Measurements from ENCODE around the gene UBE2I. TPM values are rescaled to one million over a fixed set of nuclear protein-coding genes. Genes with fewer than 3 reads are reported as not detected.
A peak's percentile ranks its signal among the peaks of the same experiment; 100 is the strongest.

UBE2I gene
- total RNA-seq, 1 donor from 2014 or later, result 105 TPM

DNA sequence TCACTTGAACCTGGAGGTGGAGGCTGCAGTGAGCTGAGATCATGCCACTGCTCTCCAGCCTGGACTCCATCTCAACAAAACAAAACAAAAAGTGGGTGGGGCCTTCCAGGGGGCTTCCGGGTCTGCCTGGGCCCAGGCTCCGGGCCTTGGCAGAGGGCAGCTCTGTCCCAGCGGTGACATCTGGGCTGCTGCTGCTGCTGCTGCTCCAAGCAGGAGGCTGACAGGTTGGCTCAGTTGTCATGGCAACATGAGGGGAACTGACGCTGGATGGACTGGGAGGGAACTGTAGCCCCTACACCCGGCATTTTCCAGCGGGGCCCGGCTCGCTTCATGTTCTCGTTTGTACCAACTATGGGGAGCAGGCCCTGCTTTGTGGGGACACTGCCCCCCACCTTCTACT is 28.1 kb downstream of the UBE2I start:
- DNase-seq (ENCODE audit: low spot score), result no peak
- Mint-ChIP-seq H3K27ac (ENCODE audit: unreplicated experiment) (no peak overlapping the region), H3K9me3 (ENCODE audit: low read depth) (no peaks in the 10 kb centered on the region), H3K27me3 (ENCODE audit: low read depth) (peaks cover 20% of the 10 kb centered on the region), H3K36me3 (ENCODE audit: low read depth) (no peaks in the 10 kb centered on the region), H3K4me1 (ENCODE audit: low read depth) (peaks cover 6% of the 10 kb centered on the region), H3K4me3 (ENCODE audit: unreplicated experiment) (no peak overlapping the region)
- TF ChIP-seq, protein P1, sequence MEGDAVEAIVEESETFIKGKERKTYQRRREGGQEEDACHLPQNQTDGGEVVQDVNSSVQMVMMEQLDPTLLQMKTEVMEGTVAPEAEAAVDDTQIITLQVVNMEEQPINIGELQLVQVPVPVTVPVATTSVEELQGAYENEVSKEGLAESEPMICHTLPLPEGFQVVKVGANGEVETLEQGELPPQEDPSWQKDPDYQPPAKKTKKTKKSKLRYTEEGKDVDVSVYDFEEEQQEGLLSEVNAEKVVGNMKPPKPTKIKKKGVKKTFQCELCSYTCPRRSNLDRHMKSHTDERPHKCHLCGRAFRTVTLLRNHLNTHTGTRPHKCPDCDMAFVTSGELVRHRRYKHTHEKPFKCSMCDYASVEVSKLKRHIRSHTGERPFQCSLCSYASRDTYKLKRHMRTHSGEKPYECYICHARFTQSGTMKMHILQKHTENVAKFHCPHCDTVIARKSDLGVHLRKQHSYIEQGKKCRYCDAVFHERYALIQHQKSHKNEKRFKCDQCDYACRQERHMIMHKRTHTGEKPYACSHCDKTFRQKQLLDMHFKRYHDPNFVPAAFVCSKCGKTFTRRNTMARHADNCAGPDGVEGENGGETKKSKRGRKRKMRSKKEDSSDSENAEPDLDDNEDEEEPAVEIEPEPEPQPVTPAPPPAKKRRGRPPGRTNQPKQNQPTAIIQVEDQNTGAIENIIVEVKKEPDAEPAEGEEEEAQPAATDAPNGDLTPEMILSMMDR (IDR thresholded peaks at IDR 0.05), result no peak

DNA sequence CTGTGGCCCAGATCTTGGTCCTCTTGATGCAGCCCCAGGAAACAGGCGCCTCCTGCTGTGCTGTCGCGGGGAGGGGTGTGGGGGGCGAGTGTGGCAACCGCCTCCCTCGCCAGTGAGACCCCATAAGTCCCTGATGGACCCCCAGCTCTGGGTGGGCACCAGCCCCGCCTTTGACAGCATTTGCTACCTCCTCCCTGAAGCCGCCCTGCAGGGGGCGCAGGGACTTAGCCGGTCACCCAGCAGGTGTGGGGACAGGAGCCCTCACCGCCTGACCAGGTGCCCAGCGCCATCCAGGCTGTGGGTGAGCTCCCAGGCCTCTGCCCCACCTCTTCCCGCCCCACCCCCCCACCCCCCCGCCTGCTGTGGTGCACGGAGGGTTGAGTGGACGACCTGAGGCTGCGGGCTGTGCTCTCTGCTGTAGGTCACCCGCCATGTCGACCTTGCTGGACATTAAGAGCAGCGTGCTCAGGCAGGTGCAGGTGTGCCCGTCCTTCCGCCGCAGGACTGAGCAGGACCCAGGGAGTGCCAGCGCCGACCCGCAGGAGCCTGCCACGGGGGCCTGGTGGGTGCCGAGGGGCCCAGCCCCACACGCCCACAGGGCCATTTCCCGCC is 28.8 kb downstream of the UBE2I start:
- TF ChIP-seq, protein P1 (IDR thresholded peaks at IDR 0.05), result peak; percentile 75
- H3K9me3 Mint-ChIP-seq (ENCODE audit: low read depth), result no peaks in the 10 kb centered on the region
- H3K27me3 Mint-ChIP-seq (ENCODE audit: low read depth), result peaks cover 19% of the 10 kb centered on the region
- no peak for DNase-seq (ENCODE audit: low spot score)
- H3K27ac Mint-ChIP-seq (ENCODE audit: unreplicated experiment), result no peak overlapping the region
- H3K4me3 Mint-ChIP-seq (ENCODE audit: unreplicated experiment), result no peak overlapping the region
- H3K4me1 Mint-ChIP-seq (ENCODE audit: low read depth), result peaks cover 10% of the 10 kb centered on the region
- no peaks in the 10 kb centered on the region for H3K36me3 Mint-ChIP-seq (ENCODE audit: low read depth)

DNA sequence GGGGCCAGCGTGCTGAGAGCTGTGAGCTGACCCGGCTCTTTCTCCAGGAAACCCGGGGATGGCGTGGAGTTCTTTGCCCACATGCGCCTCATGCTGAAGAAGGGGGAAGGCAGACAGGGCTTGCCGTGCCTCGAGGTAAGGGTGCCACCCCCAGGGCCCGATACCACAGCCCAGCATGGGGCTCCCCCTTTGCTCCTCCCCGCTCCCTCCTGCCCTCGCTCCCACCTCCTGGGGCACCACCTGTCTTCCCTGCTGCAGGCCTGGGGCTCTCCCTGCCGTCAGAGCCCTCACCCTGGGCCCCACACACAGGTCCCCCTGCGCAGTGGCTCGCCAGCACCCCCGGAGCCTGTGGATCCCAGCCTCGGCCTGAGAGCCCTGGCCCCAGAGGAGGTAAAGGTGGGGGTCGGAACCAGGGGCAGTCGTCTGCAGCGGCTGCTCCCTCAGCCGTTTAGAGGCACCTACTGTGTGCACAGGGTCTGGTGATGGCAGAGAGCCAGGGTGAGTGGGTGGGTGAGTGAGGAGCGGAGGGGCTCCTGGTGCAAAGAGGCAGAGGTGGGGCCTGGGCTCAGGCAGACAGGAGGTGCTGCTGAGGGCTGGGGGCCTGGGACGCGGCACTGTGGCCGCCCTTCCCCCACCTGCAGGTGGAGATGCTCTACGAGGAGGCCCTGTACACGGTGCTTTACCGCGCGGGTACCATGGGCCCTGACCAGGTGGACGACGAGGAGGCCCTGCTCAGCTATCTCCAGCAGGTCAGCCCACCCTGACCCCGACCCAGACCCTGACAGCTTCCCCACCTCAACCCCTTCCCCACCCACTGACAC is 29.6 kb downstream of the UBE2I start:
- peaks cover 14% of the 10 kb centered on the region for H3K4me1 Mint-ChIP-seq (ENCODE audit: low read depth)
- TF ChIP-seq, protein P1 (IDR thresholded peaks at IDR 0.05), result no peak
- H3K4me3 Mint-ChIP-seq (ENCODE audit: unreplicated experiment), result no peak overlapping the region
- no peak for DNase-seq (ENCODE audit: low spot score)
- H3K27me3 Mint-ChIP-seq (ENCODE audit: low read depth), result peaks cover 19% of the 10 kb centered on the region
- H3K36me3 Mint-ChIP-seq (ENCODE audit: low read depth), result no peaks in the 10 kb centered on the region
- H3K9me3 Mint-ChIP-seq (ENCODE audit: low read depth), result no peaks in the 10 kb centered on the region
- no peak overlapping the region for H3K27ac Mint-ChIP-seq (ENCODE audit: unreplicated experiment)

DNA sequence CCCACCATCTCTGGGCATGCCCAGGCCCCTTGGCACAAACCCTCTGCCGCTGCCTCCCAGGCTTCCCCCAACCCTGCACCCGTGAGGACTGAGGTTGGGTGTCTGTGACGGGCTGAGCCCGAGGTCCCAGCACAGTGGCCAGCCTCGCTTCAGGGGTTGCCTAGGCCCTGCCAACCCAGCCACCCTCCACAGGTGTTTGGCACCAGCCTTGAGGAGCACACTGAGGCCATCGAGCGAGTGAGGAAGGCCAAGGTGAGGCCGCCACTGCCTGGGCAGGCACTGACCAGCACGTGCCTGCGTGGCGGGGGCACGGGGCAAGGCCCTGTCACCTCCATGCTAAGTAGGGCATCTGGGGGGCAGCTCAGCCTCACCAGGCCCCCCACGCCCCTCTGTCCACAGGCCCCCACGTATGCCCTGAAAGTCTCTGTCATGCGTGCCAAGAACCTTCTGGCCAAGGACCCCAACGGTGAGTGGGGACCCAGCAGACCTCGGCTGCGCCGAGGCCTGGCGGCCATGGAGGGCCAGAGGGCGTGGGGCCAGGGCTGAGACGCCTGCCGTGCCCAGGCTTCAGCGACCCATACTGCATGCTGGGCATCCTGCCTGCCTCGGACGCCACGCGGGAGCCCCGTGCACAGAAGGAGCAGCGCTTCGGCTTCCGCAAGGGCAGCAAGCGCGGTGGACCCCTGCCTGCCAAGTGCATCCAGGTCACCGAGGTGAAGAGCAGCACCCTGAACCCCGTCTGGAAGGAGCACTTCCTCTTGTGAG is 31.5 kb downstream of the UBE2I start:
- peaks cover 14% of the 10 kb centered on the region for H3K4me1 Mint-ChIP-seq (ENCODE audit: low read depth)
- H3K27ac Mint-ChIP-seq (ENCODE audit: unreplicated experiment), result no peak overlapping the region
- DNase-seq (ENCODE audit: low spot score), result no peak
- H3K36me3 Mint-ChIP-seq (ENCODE audit: low read depth), result no peaks in the 10 kb centered on the region
- H3K27me3 Mint-ChIP-seq (ENCODE audit: low read depth), result peaks cover 8% of the 10 kb centered on the region
- TF ChIP-seq, protein P1 (IDR thresholded peaks at IDR 0.05), result no peak
- no peaks in the 10 kb centered on the region for H3K9me3 Mint-ChIP-seq (ENCODE audit: low read depth)
- H3K4me3 Mint-ChIP-seq (ENCODE audit: unreplicated experiment), result no peak overlapping the region
